HEK293 (cell line): ENCODE measurements around the gene EHD1.

Source experiments
- CTCF ChIA-PET: fragments of 350-600 bp; formaldehyde crosslinking; extraction: SDS; loops from one replicate; lab custom pipeline; 2021; ENCODE audit warnings: antibody characterized with exemption; lab: Yijun Ruan, JAX
- POLR2A ChIA-PET: fragments of 300-600 bp; formaldehyde crosslinking; extraction: SDS; loops from one replicate; lab custom pipeline; 2020; ENCODE audit warnings: antibody characterized with exemption, inconsistent platforms; lab: Yijun Ruan, JAX
- H3K27ac ChIP-seq: fragments of 200-500 bp; sonication (Bioruptor generic); 2 replicates; pipeline ENCODE4 v1.5.1; 2014; ENCODE audit warnings: low read depth, low read length, control low read depth, inconsistent platforms; ENCODE audit errors: extremely low read depth
- H3K36me3 ChIP-seq, 2 experiments: fragments of 200-500 bp in 1 of 2; sonication (Bioruptor generic) in 1 of 2; 1 replicate in 1 of 2; 2 replicates in 1 of 2; pipeline ENCODE4 v1.5.1; 2014 to 2017; ENCODE audit warnings: inconsistent platforms in 2 of 2, low read length in 2 of 2; ENCODE audit not compliant: control insufficient read depth in 2 of 2, insufficient read depth in 1 of 2
- H3K4me1 ChIP-seq: fragments of 200-500 bp; sonication (Bioruptor generic); 2 replicates; pipeline ENCODE4 v1.5.1; 2014; ENCODE audit warnings: mild to moderate bottlenecking, low read length, inconsistent platforms; ENCODE audit not compliant: control insufficient read depth, insufficient read depth
- H3K4me3 ChIP-seq: 2 replicates; pipeline ENCODE4 v1.5.1; 2011; ENCODE audit warnings: low read depth, mild to moderate bottlenecking, control low read depth, low read length, moderate library complexity
- H3K9me3 ChIP-seq: fragments of 200-500 bp; sonication (Bioruptor generic); 2 replicates; pipeline ENCODE4 v1.5.1; 2014; ENCODE audit warnings: low read depth, low read length, inconsistent platforms; ENCODE audit not compliant: control insufficient read depth, insufficient read depth
- KLF1 ChIP-seq: fragments of 450-650 bp; formaldehyde crosslinking; IDR thresholded peaks from 2 replicates; pipeline ENCODE4 v1.5.1; 2016; ENCODE audit warnings: missing biosample characterization, missing genetic modification characterization
- KLF16 ChIP-seq: fragments of 450-650 bp; formaldehyde crosslinking; IDR thresholded peaks from 2 replicates; pipeline ENCODE4 v1.5.1; 2017; ENCODE audit warnings: missing biosample characterization, missing genetic modification characterization
- MYNN ChIP-seq: fragments of 450-650 bp; formaldehyde crosslinking; IDR thresholded peaks from 2 replicates; pipeline ENCODE4 v1.5.1; 2016; ENCODE audit warnings: missing biosample characterization, missing genetic modification characterization, borderline replicate concordance
- MZF1 ChIP-seq: fragments of 450-650 bp; formaldehyde crosslinking; IDR thresholded peaks from 2 replicates; pipeline ENCODE4 v1.5.1; 2017; ENCODE audit warnings: missing biosample characterization, missing genetic modification characterization, borderline replicate concordance
- OVOL3 ChIP-seq: fragments of 450-650 bp; formaldehyde crosslinking; IDR thresholded peaks from 2 replicates; pipeline ENCODE4 v1.5.1; 2016; ENCODE audit warnings: missing biosample characterization, missing genetic modification characterization
- ZBTB21 ChIP-seq: fragments of 450-650 bp; formaldehyde crosslinking; IDR thresholded peaks from 2 replicates; pipeline ENCODE4 v1.5.1; 2017; ENCODE audit warnings: missing biosample characterization, missing genetic modification characterization
- ZNF114 ChIP-seq: fragments of 450-650 bp; formaldehyde crosslinking; IDR thresholded peaks from 2 replicates; pipeline ENCODE4 v1.5.0; 2017; ENCODE audit warnings: missing biosample characterization, missing genetic modification characterization
- ZNF19 ChIP-seq: fragments of 450-650 bp; formaldehyde crosslinking; IDR thresholded peaks from 2 replicates; pipeline ENCODE4; 2016; ENCODE audit warnings: missing biosample characterization, missing genetic modification characterization, low read depth
- ZNF23 ChIP-seq: fragments of 450-650 bp; formaldehyde crosslinking; IDR thresholded peaks from 2 replicates; pipeline ENCODE4 v1.5.1; 2016; ENCODE audit warnings: missing biosample characterization, missing genetic modification characterization, borderline replicate concordance
- ZNF248 ChIP-seq: fragments of 450-650 bp; formaldehyde crosslinking; IDR thresholded peaks from 2 replicates; pipeline ENCODE4 v1.5.1; 2017; ENCODE audit warnings: missing biosample characterization, missing genetic modification characterization
- ZNF26 ChIP-seq: fragments of 450-650 bp; formaldehyde crosslinking; IDR thresholded peaks from 2 replicates; pipeline ENCODE4 v1.5.1; 2016; ENCODE audit warnings: missing biosample characterization, missing genetic modification characterization
- ZNF335 ChIP-seq: fragments of 450-650 bp; formaldehyde crosslinking; conservative IDR thresholded peaks from 2 replicates; pipeline ENCODE4 v1.5.1; 2016; ENCODE audit warnings: missing biosample characterization, missing genetic modification characterization
- ZNF426 ChIP-seq: fragments of 450-650 bp; formaldehyde crosslinking; IDR thresholded peaks from 2 replicates; pipeline ENCODE4 v1.5.1; 2017; ENCODE audit warnings: missing biosample characterization, missing genetic modification characterization, mild to moderate bottlenecking, inconsistent platforms, moderate library complexity
- ZNF501 ChIP-seq: fragments of 450-650 bp; formaldehyde crosslinking; IDR thresholded peaks from 2 replicates; pipeline ENCODE4 v1.5.1; 2016; ENCODE audit warnings: missing biosample characterization, missing genetic modification characterization
- ZNF529 ChIP-seq: fragments of 450-650 bp; formaldehyde crosslinking; IDR thresholded peaks from 2 replicates; pipeline ENCODE4 v1.5.1; 2017; ENCODE audit warnings: missing genetic modification characterization, missing biosample characterization; ENCODE audit not compliant: insufficient replicate concordance
- ZNF555 ChIP-seq: fragments of 450-650 bp; formaldehyde crosslinking; conservative IDR thresholded peaks from 2 replicates; pipeline ENCODE4 v1.5.1; 2017; ENCODE audit warnings: missing biosample characterization, mild to moderate bottlenecking, missing genetic modification characterization, inconsistent platforms
- ZNF639 ChIP-seq: fragments of 450-650 bp; formaldehyde crosslinking; IDR thresholded peaks from 2 replicates; pipeline ENCODE4 v1.5.1; 2016; ENCODE audit warnings: missing biosample characterization, missing genetic modification characterization
- ZNF791 ChIP-seq: fragments of 450-650 bp; formaldehyde crosslinking; IDR thresholded peaks from 2 replicates; pipeline ENCODE4 v1.5.1; 2016; ENCODE audit warnings: missing biosample characterization, missing genetic modification characterization
- TF ChIP-seq, protein P1 (sequence below): fragments of 450-650 bp; formaldehyde crosslinking; IDR thresholded peaks from 2 replicates; pipeline ENCODE4 v1.5.1; 2016; ENCODE audit warnings: missing biosample characterization, missing genetic modification characterization, low read depth

Gene EHD1

GRCh38 chr11:64876835-64877341 is 1.5 kb downstream of the EHD1 start:
- no peaks in the 10 kb centered on the region for H3K4me1 ChIP-seq
- POLR2A ChIA-PET: interaction anchor here (0.6 to 2.8 kb wide), 5 partner anchors 8 to 98 kb away, joined by 3 to 23 read pairs (median 4); partner anchors contain the start of gene SF1
- TF ChIP-seq ZNF555 (tag by site-specific recombination) (no peak), KLF16 (no peak), ZNF501 (tag by site-specific recombination) (no peak), KLF1 (tag by site-specific recombination) (peak; percentile 45), ZNF23 (tag by site-specific recombination) (no peak), ZNF529 (tag by site-specific recombination) (no peak), ZNF114 (no peak), MYNN (no peak), ZNF639 (tag by site-specific recombination) (no peak), ZNF335 (tag by site-specific recombination) (peak; percentile 18; the same call in 1 of the 2 replicates), ZNF248 (tag by site-specific recombination) (no peak), ZNF19 (tag by site-specific recombination) (no peak), MZF1 (tag by site-specific recombination) (no peak)
- no peak overlapping the region for H3K27ac ChIP-seq
- CTCF ChIA-PET: interaction anchor here (0.6 to 4.6 kb wide), 10 partner anchors 8 to 101 kb away, joined by 3 to 36 read pairs (median 8); no protein-coding TSS in a partner anchor
- H3K9me3 ChIP-seq: no peaks in the 10 kb centered on the region
- peaks cover 0 to 22% of the 10 kb centered on the region in 2 experiments; a peak in 1 of 3 replicates for H3K36me3 ChIP-seq
- H3K4me3 ChIP-seq: peak overlapping the region; percentile 66

DNA sequence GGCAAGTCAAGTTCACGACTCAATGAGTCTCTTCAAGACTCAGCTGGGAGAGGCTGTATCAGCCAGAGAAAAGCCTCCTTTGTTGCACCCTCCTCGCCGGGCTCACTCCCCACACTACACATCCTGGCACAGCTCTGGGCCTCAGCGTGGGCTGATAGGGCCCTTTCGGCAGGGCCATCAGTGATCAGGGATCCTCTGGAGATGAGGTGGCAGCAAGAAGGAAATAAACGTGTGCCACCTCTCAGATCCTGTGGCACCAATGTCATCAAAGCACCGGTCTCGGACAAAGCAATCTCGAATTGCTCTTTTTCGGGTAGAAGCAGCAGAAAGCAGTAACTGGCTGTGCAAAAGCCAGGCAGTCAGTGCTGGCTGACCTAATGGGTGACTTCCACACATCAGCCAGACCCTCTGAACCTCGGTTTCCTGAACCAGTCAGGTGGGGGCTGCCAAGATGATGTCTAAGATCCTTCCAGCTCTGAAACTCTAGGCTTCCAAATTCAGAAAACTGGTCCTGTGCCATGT is 2.1 kb downstream of the EHD1 start:
- no peak overlapping the region for H3K4me3 ChIP-seq
- H3K36me3 ChIP-seq: peaks cover 0 to 27% of the 10 kb centered on the region in 2 experiments; a peak in 1 of 3 replicates
- ChIA-PET CTCF (interaction anchor here (0.6 to 4.6 kb wide), 7 partner anchors 9 to 29 kb away, joined by 3 to 36 read pairs (median 12); no protein-coding TSS in a partner anchor), POLR2A (interaction anchor here (1.2 to 2.8 kb wide), 3 partner anchors 9 to 97 kb away, joined by 3 to 23 read pairs (median 12); partner anchors contain the start of gene SF1)
- no peaks in the 10 kb centered on the region for H3K9me3 ChIP-seq
- TF ChIP-seq ZNF791 (no peak), ZNF426 (no peak), ZNF26 (no peak), ZBTB21 (no peak), OVOL3 (tag by site-specific recombination) (no peak)
- TF ChIP-seq, protein P1, sequence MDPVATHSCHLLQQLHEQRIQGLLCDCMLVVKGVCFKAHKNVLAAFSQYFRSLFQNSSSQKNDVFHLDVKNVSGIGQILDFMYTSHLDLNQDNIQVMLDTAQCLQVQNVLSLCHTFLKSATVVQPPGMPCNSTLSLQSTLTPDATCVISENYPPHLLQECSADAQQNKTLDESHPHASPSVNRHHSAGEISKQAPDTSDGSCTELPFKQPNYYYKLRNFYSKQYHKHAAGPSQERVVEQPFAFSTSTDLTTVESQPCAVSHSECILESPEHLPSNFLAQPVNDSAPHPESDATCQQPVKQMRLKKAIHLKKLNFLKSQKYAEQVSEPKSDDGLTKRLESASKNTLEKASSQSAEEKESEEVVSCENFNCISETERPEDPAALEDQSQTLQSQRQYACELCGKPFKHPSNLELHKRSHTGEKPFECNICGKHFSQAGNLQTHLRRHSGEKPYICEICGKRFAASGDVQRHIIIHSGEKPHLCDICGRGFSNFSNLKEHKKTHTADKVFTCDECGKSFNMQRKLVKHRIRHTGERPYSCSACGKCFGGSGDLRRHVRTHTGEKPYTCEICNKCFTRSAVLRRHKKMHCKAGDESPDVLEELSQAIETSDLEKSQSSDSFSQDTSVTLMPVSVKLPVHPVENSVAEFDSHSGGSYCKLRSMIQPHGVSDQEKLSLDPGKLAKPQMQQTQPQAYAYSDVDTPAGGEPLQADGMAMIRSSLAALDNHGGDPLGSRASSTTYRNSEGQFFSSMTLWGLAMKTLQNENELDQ (tag by site-specific recombination): no peak
- no peak overlapping the region for H3K27ac ChIP-seq
- no peaks in the 10 kb centered on the region for H3K4me1 ChIP-seq
